Vagina (tissue), 2 donors: Measurements from ENCODE around the gene MTHFD1.

ENCODE experiments used
- CTCF ChIP-seq, 3 experiments: fragments of 450-650 bp in 2 of 3; fragments of 200-600 bp in 1 of 3; sonication (generic) in 1 of 3; IDR thresholded peaks; one replicate each; pipeline ENCODE4 v1.5.1; 2017 to 2019; ENCODE audit warnings: antibody characterized with exemption in 3 of 3, mild to moderate bottlenecking in 2 of 3, moderate library complexity in 2 of 3
- POLR2A ChIP-seq, 2 donors: fragments of 450-650 bp; IDR thresholded peaks; one replicate each; pipeline ENCODE4 v1.6.1; 2017; ENCODE audit warnings: antibody characterized with exemption in 2 of 2, mild to moderate bottlenecking in 2 of 2, moderate library complexity in 2 of 2

- no peak for TF ChIP-seq CTCF (IDR thresholded peaks at IDR 0.05)
- no peak for TF ChIP-seq POLR2A (IDR thresholded peaks at IDR 0.05)
These were observed 103.5 kb downstream of the MTHFD1 start for GRCh38 chr14:64491637-64492036.
